Measurements from ENCODE around the gene MATK.
A peak's percentile ranks its signal among the peaks of the same experiment; 100 is the strongest.
"Not testable (repeated sequence)": the region's sequence is repeated elsewhere in the genome, so short reads cannot be mapped to it uniquely, and the experiment has no call there.

MATK gene

DNA sequence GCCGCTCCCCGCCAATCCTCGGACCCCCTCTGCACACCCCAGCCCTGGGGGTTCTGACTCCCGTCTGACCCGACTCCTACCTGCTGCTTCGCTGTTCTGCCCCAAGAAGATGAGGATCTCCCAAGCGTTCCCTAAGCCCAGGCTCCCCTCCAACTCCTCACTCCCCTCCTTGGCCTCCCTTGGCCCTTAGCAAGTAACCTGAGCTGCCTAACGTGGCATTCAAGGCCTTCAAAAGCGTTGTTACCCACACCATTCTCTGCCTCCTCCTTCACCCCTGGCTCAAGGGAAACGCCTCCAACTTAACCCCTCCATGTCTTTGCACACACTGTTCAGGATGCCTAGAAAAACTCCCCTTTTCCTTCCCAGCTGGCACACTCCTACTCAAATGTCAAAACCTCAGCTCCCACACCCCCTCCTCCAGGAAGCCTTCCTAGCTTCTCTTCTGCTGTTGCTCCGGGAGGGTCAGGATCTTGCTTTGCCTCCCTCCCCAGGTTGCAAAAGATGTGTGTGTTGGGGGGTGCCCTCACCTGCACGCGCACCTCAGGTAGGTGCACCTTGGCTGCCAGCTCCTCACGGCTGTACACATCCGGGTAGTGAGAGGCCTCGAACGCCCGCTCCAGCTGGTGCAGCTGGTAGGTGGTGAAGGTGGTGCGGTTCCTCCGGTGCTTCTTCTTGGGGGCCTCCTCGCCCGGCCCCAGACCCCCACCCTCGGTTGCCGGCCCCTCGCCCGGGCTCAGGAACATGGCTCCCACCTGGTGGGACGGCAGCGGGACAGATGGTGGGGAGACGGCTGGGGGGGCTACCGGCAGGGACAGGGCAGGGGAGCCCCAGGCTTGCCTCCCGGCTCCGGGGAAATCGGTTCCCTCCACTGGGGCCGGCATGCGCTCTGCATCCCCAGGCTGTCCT, 14.9 kb downstream of the MATK start:
- DNase-seq: no peak

DNA sequence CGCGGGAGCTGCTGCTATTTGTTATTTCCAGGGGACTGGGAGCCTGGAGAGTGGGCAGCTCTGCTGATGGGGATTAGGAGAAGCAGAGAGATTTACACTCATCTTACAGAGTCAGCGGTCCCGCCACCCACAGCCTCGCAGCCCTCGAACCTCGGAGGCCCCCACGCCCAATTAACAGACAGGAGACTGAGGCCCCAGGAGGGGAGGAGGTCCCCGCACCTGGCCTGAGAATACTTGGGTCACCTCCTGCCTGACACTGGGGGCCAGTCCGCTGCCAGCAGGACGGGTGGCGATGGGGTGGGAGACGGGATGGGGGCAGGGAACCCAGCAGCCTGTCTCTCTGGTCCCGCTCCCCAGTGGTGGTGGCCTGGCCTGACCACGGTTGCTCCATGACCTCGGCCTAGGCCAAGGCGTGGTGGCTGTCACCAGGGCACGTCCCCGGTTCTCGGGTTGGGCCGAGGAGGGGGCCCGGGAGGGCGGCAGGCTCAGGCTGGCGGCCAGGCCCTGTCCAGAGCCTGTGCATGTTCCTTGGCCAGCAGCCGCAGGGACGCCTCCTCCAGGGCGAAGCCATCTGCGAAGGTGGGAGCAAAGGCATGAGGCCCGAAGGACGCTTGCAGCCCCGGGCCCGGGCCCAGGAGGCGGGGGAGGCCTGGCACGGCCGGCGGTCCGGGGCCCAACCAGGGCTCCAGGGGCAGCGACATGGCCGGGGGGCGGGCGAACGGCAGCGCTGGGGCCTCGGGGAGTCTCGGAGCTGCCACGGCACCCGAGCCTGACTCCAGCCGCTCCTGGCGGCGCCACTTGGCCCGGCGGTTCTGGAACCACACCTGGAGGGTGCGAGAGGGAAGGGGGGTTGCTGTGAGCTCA, 15.8 kb downstream of the MATK start:
- no peak for DNase-seq

GRCh38 chr19:3769494-3769893, 16.7 kb downstream of the MATK start:
- no peak for DNase-seq

DNA sequence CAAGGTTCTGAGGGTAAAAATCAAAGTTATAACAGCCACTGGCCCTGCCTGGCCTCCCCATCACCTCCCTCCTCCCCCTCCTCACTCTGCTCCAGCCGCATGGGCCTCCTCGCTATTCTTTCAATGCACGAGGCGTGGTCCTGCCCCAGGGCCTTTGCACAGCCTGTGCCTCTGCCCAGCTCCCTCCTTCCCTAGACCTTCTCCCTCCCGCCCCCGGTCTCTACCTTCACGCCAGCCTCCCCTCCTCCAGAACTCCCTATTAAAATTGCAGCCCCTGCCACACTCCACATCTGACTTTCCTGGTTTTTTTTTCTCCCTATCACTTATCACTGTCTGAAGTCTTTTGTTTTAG, 17.5 kb downstream of the MATK start:
- DNase-seq: no peak

DNA sequence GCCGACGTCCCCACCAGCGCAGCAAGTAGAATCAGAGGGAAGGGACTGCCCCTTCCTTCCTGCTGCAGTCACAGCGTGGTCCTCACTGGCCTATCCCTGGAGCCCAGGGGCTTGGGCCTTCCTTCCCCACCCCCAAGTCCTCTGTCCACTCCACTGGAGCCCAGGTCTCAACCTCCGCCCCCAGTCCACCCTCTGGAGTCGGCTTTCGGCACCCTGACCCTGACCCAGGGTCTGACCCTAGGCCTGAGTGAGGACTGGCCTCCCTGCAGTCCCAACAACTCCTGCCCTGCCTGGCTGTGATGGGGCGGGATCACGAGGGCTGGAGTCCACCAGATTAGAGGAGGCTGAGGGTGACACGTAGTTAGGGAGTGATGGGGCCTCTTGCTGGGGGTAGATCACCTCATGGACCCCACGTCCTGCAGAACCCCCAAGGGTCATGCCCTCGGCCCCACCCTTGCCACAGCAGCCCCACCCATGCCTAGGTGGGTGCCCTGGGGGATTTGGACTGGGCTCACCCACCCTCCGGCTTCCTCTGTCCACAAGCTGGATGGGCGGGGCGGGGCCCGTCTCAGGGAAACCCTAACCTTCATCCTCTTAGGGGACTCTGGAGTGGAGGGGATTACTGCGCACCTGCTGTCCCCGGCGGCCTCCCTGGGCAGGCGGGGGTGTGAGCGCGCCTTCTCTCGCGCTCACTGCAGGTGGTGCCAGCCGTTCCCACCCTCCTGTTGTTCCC, 18.0 kb downstream of the MATK start:
- DNase-seq: no peak

GRCh38 chr19:3767050-3767449, 19.1 kb downstream of the MATK start:
- DNase-seq: no peak

- DNase-seq: no peak
These were observed 19.7 kb downstream of the MATK start for GRCh38 chr19:3766520-3766919.

GRCh38 chr19:3765757-3766156, 20.4 kb downstream of the MATK start:
- not testable (repeated sequence) for DNase-seq

- no peak for DNase-seq
These were observed 21.1 kb downstream of the MATK start for GRCh38 chr19:3765121-3765520.

DNA sequence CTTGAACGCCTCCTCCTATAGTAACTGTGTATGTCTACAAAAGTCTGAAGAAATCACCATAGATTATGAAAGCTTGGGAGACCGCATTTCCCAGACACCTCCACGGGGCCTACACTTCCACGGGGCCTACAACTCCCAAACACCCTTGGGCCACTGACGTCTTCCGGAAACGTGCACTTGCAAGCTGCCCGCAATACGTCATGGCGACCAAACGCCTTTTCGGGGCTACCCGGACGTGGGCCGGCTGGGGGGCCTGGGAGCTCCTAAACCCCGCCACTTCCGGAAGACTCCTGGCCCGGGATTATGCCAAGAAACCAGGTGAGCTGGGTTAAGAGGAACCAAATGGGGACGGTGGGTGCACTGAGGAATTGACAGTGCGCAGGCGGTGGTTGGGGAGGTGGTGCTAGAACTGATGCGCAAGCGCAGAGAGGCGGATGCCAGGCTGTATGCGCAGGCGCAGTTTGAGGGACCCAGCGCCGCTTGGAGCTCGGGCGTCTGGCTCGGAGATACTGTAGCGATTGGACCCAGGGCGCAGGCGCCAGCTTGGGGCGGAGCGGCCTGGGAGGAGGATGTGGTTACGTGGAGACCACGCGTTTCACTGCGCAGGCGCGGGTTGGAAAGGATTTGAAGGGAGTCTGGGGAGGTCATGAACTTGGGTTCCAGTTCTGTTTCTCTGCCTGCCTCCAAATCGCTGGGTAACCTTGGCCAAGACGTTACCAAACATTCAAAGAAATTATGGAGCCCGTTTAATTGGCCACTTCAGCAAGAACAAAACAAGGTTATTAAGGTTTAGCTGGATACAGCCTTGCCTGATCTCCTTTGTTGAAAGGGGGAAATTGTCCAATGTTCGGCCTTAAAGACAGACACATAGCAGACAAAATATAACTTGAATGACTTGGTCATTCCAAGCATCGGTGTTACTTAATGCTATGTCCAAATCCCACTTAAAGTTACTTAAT, 23.4 kb downstream of the MATK start, which contains the start of gene MRPL54:
TSS of gene MRPL54 (plus strand) at position 182 of the 959 bp plus-strand sequence. CDS start at position 201, 19 bp downstream.
- DNase-seq: peak; percentile 83 to 100 (median 98)

GRCh38 chr19:3762130-3762473, 24.1 kb downstream of the MATK start:
- DNase-seq: no peak

DNA sequence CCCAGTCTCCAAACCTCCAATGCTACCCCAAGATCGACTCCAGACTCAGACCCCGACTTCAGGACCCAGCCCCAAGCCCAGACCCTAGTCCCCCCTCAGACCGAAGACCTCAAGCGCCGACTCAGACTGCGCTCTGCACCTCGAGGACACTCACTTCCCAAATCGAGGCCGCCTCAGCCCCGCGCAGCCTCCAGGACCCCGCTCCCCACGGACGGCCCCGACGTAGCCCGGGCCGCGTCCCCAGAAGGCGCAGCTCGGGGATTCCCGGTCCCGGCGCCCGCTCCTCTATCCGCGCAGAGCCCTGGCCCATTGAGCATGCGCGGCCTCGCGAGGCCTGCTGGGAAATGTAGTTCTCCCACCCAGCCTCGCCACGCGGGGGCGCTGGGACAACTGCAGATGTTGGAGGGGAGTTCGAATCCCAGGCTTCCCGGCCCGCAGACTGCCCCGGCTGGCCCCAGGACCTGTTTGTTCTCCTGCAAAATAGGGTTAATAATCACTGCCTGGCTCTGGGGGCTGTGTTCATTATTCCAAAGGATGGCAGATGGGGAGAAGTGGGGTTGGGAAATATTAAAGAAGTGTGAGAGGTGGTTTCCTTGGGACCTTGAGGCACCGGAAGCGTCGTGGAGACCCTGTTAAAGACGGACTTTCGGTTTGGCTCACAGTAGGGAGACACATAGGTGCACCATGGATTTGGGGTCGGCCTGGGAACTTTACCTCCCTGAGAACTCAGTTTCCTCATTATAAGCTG, 24.6 kb downstream of the MATK start, which contains the start of gene APBA3:
TSS of gene APBA3 (minus strand) at position 311 of the 748 bp plus-strand sequence. CDS start 1,428 bp downstream, outside the sequence.
- DNase-seq: peak in 57 of 58 donors; percentile 32 to 93 (median 81)

GRCh38 chr19:3760871-3761361, 25.3 kb downstream of the MATK start:
- no peak for DNase-seq

- peak in 2 of 58 donors; percentile 7 to 30 for DNase-seq
These were observed 26.5 kb downstream of the MATK start for GRCh38 chr19:3759482-3760254.

GRCh38 chr19:3758297-3758696, 27.9 kb downstream of the MATK start:
- not testable (repeated sequence) for DNase-seq

DNA sequence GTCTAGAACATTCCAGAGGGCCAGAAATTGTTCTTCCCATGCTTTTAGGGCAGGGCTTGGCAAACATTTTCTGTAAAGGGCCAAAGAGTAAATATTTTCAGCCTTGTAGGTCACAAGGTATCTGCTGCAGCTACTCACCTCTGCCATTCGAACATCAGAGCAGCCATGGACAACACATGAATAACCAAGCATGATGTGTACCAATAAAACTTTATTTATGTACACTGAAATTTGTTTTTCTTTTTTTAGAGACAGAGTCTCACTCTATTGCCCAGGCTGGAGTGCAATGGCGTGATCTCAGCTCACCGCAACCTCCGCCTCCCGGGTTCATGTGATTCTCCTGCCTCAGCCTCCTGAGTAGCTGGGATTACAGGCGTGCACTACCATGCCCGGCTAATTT, 28.5 kb downstream of the MATK start:
- not testable (repeated sequence) for DNase-seq

DNA sequence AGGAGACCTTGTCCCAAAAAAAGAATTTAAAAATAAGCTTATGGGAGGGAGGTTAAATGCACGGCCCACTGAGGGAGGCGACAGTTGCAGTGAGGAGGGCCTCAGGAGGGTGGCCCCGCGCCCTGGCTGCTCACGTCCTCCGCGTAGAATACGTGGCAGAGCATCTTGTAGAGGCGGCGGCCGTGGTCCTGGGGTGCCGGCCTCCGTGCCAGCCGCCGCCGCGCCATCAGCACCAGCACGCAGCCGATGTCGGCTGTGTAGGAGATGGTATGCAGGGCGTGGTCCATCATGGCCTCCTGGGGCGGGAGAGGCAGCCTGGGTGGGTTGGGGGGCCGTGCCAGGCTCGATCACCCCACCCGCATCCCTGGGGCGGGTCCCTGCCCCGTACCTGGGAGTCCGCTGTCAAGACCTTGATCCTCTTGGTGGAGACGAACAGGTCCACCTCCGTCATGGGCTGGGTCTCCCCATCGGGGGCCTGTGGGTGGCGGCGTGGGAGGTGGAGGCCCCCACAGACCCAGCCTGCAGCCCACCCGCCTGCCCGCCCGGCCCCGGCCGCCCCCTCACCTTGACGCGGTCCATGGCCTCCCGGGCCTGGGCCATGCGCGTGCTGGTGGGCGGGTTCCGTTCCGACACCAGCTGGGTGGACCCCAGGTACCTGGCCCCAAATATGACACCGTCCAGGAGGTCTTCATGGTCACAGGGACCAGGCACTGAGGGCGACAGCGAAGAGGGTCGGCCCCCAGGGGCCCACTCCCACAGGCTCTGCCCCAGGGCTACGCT, 32.4 kb downstream of the MATK start:
- DNase-seq: no peak

- no peak for DNase-seq
These were observed 33.7 kb downstream of the MATK start for GRCh38 chr19:3752492-3752891.
